ENCODE measurements around the gene COL13A1. TPM values are rescaled to one million over a fixed set of nuclear protein-coding genes. Genes with fewer than 3 reads are reported as not detected.

COL13A1 gene
- total and polyA plus RNA-seq, 7 experiments from 2014 or later: 0.88 TPM; not detected in 6

DNA sequence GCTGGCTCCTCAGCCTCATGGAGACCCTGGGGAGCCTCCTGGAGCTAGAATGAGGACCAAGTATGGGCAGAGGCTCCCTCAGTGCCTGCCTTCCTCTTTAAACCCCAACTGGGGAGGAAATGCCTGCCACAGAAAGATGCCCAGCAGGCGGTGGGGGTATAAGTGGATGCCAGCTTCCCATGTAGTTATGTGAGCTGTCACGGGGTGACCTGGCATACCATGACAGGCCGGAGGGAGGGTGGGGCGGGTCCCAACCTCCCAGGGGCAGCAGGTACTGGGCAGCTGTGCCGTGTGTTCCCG, 35.0 kb downstream of the COL13A1 start:
- H3K36me3 ChIP-seq (ENCODE audit: control insufficient read depth in 2 of 3, insufficient read depth in 3 of 3, low read length in 3 of 3): no peaks in the 10 kb centered on the region
- Mint-ChIP-seq H3K27ac (no peak overlapping the region), H3K36me3 (no peaks in the 10 kb centered on the region), H3K4me3 (no peak overlapping the region), H3K27me3 (peaks cover 8 to 19% (median 13%) of the 10 kb centered on the region in 5 donors), H3K4me1 (no peaks in the 10 kb centered on the region), H3K9me3 (no peaks in the 10 kb centered on the region)
- ChIA-PET CTCF (no interaction called here), POLR2A (no interaction called here)
- H3K9me3 ChIP-seq (ENCODE audit: control insufficient read depth in 2 of 3, low read length in 3 of 3): no peaks in the 10 kb centered on the region
- H3K4me1 ChIP-seq (ENCODE audit: control insufficient read depth in 2 of 2, insufficient read depth in 2 of 2, low read length in 2 of 2): no peaks in the 10 kb centered on the region
- no peak for ATAC-seq
- DNase-seq: no peak
- H3K4me3 ChIP-seq (ENCODE audit: low read length): no peak overlapping the region
- intact Hi-C loops (cut with micrococcal nuclease): no loop called here
- H3K27me3 ChIP-seq (ENCODE audit: control insufficient read depth in 2 of 2, insufficient read depth in 2 of 2, low read length in 2 of 2): no peaks in the 10 kb centered on the region
- no peak overlapping the region for H3K27ac ChIP-seq (ENCODE audit: low read depth, low read length)

DNA sequence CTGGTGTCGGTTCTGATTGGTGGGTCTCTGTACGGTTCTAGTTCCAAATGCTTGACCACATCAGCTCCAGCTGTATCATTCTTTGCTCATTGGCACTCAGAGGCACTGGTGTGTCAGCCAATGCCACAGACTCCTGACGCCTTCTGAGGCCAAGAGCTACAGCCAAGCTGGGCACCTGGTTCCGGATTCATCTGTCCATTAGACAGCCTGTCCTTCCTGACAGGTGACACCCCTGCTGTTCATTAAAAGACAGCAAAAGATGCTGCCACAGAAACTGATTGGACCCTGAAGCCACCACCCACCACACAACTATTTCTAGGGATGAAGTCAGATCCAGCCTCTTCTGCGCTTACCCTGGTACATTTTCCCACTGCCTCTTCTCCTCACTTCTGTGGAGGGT, 35.6 kb downstream of the COL13A1 start:
- no peak overlapping the region for H3K4me3 ChIP-seq (ENCODE audit: low read length)

DNA sequence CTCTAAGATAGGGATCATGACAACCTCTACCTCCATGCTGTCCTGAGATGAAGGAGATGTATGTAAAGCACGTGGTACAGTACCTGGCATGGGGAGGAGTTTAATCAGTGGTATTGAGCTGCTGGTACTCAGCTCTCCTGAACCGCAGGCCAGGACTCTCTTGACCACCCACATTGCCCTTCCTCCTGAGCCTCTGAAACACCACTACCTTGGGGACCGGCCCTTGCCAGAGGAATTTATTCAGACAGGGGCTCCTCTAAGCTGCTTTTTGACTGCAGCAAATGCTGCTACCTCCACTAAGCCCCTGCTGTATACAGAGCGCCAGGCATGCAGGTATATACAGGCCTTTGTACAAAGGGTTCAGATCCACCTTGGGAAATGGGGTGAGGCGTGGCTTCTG, 36.7 kb downstream of the COL13A1 start:
- H3K27ac ChIP-seq (ENCODE audit: low read depth, low read length): no peak overlapping the region
- H3K9me3 ChIP-seq (ENCODE audit: control insufficient read depth in 2 of 3, low read length in 3 of 3): no peaks in the 10 kb centered on the region
- intact Hi-C loops (cut with micrococcal nuclease): no loop called here
- Mint-ChIP-seq H3K36me3 (no peaks in the 10 kb centered on the region), H3K27me3 (peaks cover 3 to 19% (median 10%) of the 10 kb centered on the region in 5 donors), H3K9me3 (no peaks in the 10 kb centered on the region), H3K27ac (no peak overlapping the region), H3K4me1 (no peaks in the 10 kb centered on the region), H3K4me3 (no peak overlapping the region)
- POLR2A ChIA-PET: interaction anchor here (1.1 kb wide), 1 partner anchor 18 kb away, joined by 3 read pairs; no protein-coding TSS in a partner anchor
- CTCF ChIA-PET: no interaction called here
- ATAC-seq: no peak
- no peak overlapping the region for H3K4me3 ChIP-seq (ENCODE audit: low read length)
- no peak for DNase-seq
- H3K4me1 ChIP-seq (ENCODE audit: control insufficient read depth in 2 of 2, insufficient read depth in 2 of 2, low read length in 2 of 2): no peaks in the 10 kb centered on the region
- H3K36me3 ChIP-seq (ENCODE audit: control insufficient read depth in 2 of 3, insufficient read depth in 3 of 3, low read length in 3 of 3): no peaks in the 10 kb centered on the region
- no peaks in the 10 kb centered on the region for H3K27me3 ChIP-seq (ENCODE audit: control insufficient read depth in 2 of 2, insufficient read depth in 2 of 2, low read length in 2 of 2)

More for the DNA sequence above, 35.6 kb downstream of the COL13A1 start:
- DNase-seq (no peak), ATAC-seq (no peak)
- intact Hi-C loops (cut with micrococcal nuclease): no loop called here
- Histone ChIP-seq H3K9me3 (ENCODE audit: control insufficient read depth in 2 of 3, low read length in 3 of 3) (no peaks in the 10 kb centered on the region), H3K27me3 (ENCODE audit: control insufficient read depth in 2 of 2, insufficient read depth in 2 of 2, low read length in 2 of 2) (no peaks in the 10 kb centered on the region), H3K36me3 (ENCODE audit: control insufficient read depth in 2 of 3, insufficient read depth in 3 of 3, low read length in 3 of 3) (no peaks in the 10 kb centered on the region), H3K27ac (ENCODE audit: low read depth, low read length) (no peak overlapping the region), H3K4me1 (ENCODE audit: control insufficient read depth in 2 of 2, insufficient read depth in 2 of 2, low read length in 2 of 2) (no peaks in the 10 kb centered on the region)
- POLR2A ChIA-PET: interaction anchor here (1.1 kb wide), 1 partner anchor 17 kb away, joined by 3 read pairs; no protein-coding TSS in a partner anchor
- Mint-ChIP-seq H3K4me1 (no peaks in the 10 kb centered on the region), H3K4me3 (no peak overlapping the region), H3K36me3 (no peaks in the 10 kb centered on the region), H3K9me3 (no peaks in the 10 kb centered on the region), H3K27ac (no peak overlapping the region), H3K27me3 (peaks cover 8 to 19% (median 13%) of the 10 kb centered on the region in 5 donors)
- CTCF ChIA-PET: no interaction called here

DNA sequence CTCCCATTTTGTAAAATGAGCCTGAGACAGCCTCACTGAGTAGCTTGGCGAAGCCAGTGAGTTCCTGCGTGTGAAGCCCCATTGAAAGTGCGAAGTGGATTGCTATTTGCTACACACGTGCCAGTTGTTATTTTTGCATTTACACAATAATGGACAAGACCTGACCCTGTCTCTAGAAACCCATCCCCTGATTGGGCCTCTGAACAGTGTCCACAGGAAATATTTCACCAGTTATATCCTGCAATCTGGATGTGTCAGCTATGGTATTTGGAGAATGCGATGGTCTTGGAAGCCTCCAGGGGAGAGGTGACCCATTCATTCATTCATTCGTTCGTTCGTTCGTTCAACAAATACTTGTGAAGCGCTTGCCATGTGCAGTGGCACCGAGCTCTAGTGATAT, 37.1 kb downstream of the COL13A1 start:
- ChIA-PET POLR2A (no interaction called here), CTCF (no interaction called here)
- Histone ChIP-seq H3K27ac (ENCODE audit: low read depth, low read length) (no peak overlapping the region), H3K9me3 (ENCODE audit: control insufficient read depth in 2 of 3, low read length in 3 of 3) (no peaks in the 10 kb centered on the region), H3K4me3 (ENCODE audit: low read length) (no peak overlapping the region), H3K4me1 (ENCODE audit: control insufficient read depth in 2 of 2, insufficient read depth in 2 of 2, low read length in 2 of 2) (no peaks in the 10 kb centered on the region), H3K36me3 (ENCODE audit: control insufficient read depth in 2 of 3, insufficient read depth in 3 of 3, low read length in 3 of 3) (no peaks in the 10 kb centered on the region), H3K27me3 (ENCODE audit: control insufficient read depth in 2 of 2, insufficient read depth in 2 of 2, low read length in 2 of 2) (no peaks in the 10 kb centered on the region)
- H3K4me3 Mint-ChIP-seq: no peak overlapping the region
- no peak overlapping the region for H3K27ac Mint-ChIP-seq
- ATAC-seq (no peak), DNase-seq (no peak)
- intact Hi-C loops (cut with micrococcal nuclease): no loop called here
- H3K27me3 Mint-ChIP-seq: peaks cover 3 to 22% (median 10%) of the 10 kb centered on the region in 5 donors
- no peaks in the 10 kb centered on the region for H3K36me3 Mint-ChIP-seq
- no peaks in the 10 kb centered on the region for H3K4me1 Mint-ChIP-seq
- H3K9me3 Mint-ChIP-seq: no peaks in the 10 kb centered on the region

DNA sequence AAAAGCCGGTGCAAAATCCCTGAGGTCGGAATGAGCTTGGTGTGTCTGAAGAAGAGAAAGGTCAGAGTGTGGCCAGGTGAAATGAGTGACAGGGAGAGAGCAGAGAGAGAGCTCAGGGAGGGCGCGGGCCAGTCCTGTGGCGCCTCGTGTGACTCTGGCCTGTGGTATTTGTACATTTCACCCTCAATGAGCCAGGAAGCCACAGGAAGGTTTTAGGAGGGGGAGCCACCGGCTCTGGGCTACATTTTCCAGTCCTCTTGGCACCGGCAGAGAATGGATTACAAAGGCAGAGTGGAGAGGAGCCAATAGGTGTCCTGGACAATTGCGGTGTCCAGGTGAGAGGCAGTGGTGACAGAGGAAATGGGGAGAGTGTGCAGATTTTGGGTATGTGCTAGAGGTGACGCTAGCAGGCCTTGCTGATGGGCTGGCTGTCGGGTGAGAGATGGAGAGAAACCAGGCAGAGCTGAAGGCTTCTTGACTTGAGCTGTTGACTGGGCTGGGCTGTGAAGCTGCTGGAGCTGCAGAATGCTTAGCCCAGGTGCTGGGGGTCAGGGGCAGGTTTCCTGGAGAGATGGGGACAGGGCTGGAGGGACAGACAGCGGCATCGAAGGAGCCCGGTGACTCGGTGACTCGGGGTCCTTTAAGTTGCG, 38.1 kb downstream of the COL13A1 start:
- Mint-ChIP-seq H3K4me3 (no peak overlapping the region), H3K4me1 (no peaks in the 10 kb centered on the region), H3K27me3 (peaks cover 3 to 15% (median 8%) of the 10 kb centered on the region in 5 donors), H3K9me3 (no peaks in the 10 kb centered on the region), H3K27ac (no peak overlapping the region), H3K36me3 (no peaks in the 10 kb centered on the region)
- H3K4me3 ChIP-seq (ENCODE audit: low read length): no peak overlapping the region
- H3K27me3 ChIP-seq (ENCODE audit: control insufficient read depth in 2 of 2, insufficient read depth in 2 of 2, low read length in 2 of 2): no peaks in the 10 kb centered on the region
- intact Hi-C loops (cut with micrococcal nuclease): no loop called here
- ATAC-seq (no peak), DNase-seq (no peak)
- H3K27ac ChIP-seq (ENCODE audit: low read depth, low read length): no peak overlapping the region
- no peaks in the 10 kb centered on the region for H3K4me1 ChIP-seq (ENCODE audit: control insufficient read depth in 2 of 2, insufficient read depth in 2 of 2, low read length in 2 of 2)
- POLR2A ChIA-PET: no interaction called here
- CTCF ChIA-PET: no interaction called here
- H3K36me3 ChIP-seq (ENCODE audit: control insufficient read depth in 2 of 3, insufficient read depth in 3 of 3, low read length in 3 of 3): no peaks in the 10 kb centered on the region
- no peaks in the 10 kb centered on the region for H3K9me3 ChIP-seq (ENCODE audit: control insufficient read depth in 2 of 3, low read length in 3 of 3)

DNA sequence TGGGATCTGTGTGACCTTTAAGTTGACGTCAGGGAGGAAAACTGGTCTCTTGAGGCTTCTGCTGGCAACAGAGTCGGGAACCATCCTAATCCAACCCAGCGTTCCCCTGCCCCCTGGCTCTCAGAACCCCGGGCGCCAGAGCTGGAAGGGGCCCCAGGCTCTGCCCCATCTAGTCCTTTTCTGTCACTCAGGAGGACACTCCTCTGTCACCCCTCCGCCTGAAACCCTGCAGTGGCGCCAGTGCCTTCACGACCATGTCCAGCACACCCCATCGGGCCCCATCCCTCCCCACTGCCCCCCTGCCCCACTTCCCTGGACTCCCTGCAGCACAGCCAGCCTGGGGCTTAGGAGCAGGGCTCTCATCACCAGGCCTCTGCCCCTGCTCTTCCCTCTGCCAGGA, 39.1 kb downstream of the COL13A1 start:
- intact Hi-C loops (cut with micrococcal nuclease): no loop called here
- CTCF ChIA-PET: no interaction called here
- Mint-ChIP-seq H3K9me3 (no peaks in the 10 kb centered on the region), H3K27ac (no peak overlapping the region), H3K4me1 (no peaks in the 10 kb centered on the region), H3K27me3 (peaks cover 7 to 12% (median 11%) of the 10 kb centered on the region in 5 donors), H3K4me3 (no peak overlapping the region), H3K36me3 (no peaks in the 10 kb centered on the region)
- Histone ChIP-seq H3K36me3 (ENCODE audit: control insufficient read depth in 2 of 3, insufficient read depth in 3 of 3, low read length in 3 of 3) (no peaks in the 10 kb centered on the region), H3K27me3 (ENCODE audit: control insufficient read depth in 2 of 2, insufficient read depth in 2 of 2, low read length in 2 of 2) (no peaks in the 10 kb centered on the region), H3K4me1 (ENCODE audit: control insufficient read depth in 2 of 2, insufficient read depth in 2 of 2, low read length in 2 of 2) (no peaks in the 10 kb centered on the region), H3K9me3 (ENCODE audit: control insufficient read depth in 2 of 3, low read length in 3 of 3) (no peaks in the 10 kb centered on the region), H3K4me3 (ENCODE audit: low read length) (no peak overlapping the region), H3K27ac (ENCODE audit: low read depth, low read length) (no peak overlapping the region)
- no peak for ATAC-seq
- DNase-seq: no peak
- POLR2A ChIA-PET: no interaction called here

DNA sequence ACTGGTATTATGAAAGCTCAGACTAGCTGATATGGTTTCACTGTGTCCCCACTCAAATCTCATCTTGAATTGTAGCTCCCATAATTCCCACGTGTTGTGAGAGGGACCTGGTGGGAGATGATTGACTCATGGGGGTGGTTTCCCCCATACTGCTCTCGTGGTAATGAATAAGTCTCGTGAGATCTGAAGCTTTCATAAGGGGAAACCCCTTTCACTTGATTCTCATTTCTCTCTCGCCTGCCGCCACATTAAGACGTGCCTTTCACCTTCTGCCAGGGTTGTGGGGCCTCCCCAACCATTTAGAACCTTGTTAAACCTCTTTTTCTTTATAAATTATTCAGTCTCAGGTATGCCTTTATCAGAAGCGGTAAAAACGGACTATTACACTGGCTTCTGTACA, 40.3 kb downstream of the COL13A1 start:
- ChIA-PET CTCF (no interaction called here), POLR2A (no interaction called here)
- Mint-ChIP-seq H3K4me1 (peaks cover 0 to 2% (median 0%) of the 10 kb centered on the region in 7 donors), H3K27ac (no peak overlapping the region), H3K4me3 (no peak overlapping the region), H3K9me3 (no peaks in the 10 kb centered on the region), H3K27me3 (peaks cover 15 to 21% (median 17%) of the 10 kb centered on the region in 5 donors), H3K36me3 (no peaks in the 10 kb centered on the region)
- no peak for ATAC-seq
- Histone ChIP-seq H3K4me3 (ENCODE audit: low read length) (no peak overlapping the region), H3K36me3 (ENCODE audit: control insufficient read depth in 2 of 3, insufficient read depth in 3 of 3, low read length in 3 of 3) (no peaks in the 10 kb centered on the region), H3K4me1 (ENCODE audit: control insufficient read depth in 2 of 2, insufficient read depth in 2 of 2, low read length in 2 of 2) (no peaks in the 10 kb centered on the region), H3K27me3 (ENCODE audit: control insufficient read depth in 2 of 2, insufficient read depth in 2 of 2, low read length in 2 of 2) (no peaks in the 10 kb centered on the region), H3K9me3 (ENCODE audit: control insufficient read depth in 2 of 3, low read length in 3 of 3) (no peaks in the 10 kb centered on the region), H3K27ac (ENCODE audit: low read depth, low read length) (no peak overlapping the region)
- no peak for DNase-seq
- intact Hi-C loops (cut with micrococcal nuclease): no loop called here
